Heart left ventricle (tissue), 16 donors: Measurements from ENCODE around the gene C1orf159. TPM values are rescaled to one million over a fixed set of nuclear protein-coding genes. Genes with fewer than 3 reads are reported as not detected.
"Not testable (repeated sequence)": the region's sequence is repeated elsewhere in the genome, so short reads cannot be mapped to it uniquely, and the experiment has no call there.

Source experiments
- ATAC-seq, 4 donors: fragments of 200-7000 bp; cut with Tn5 transposase; one replicate each; pipeline ENCODE4 v1.9.1; 2020 to 2022; ENCODE audit warnings: moderate library complexity in 4 of 4, mild to moderate bottlenecking in 3 of 4, moderate number of reproducible peaks in 1 of 4
- DNase-seq, 5 donors: peaks; one replicate each; pipeline ENCODE4 v3.0.0-alpha.2; 2020
- H3K27ac ChIP-seq, 12 donors: fragments of 200-600 bp; sonication (generic) in 4 of 12; one replicate each; pipeline versions ENCODE4 v1.5.0 to v1.8.0; 2016 to 2022; ENCODE audit warnings: mild to moderate bottlenecking in 2 of 12
- H3K27me3 ChIP-seq, 9 donors: fragments of 200-600 bp; sonication (generic) in 2 of 9; one replicate each; pipeline versions ENCODE4 v1.5.1 to v1.8.0; 2016 to 2022; ENCODE audit warnings: mild to moderate bottlenecking in 3 of 9
- H3K36me3 ChIP-seq, 9 donors: fragments of 200-600 bp; sonication (generic) in 2 of 9; one replicate each; pipeline versions ENCODE4 v1.5.0 to v1.8.0; 2018 to 2022; ENCODE audit warnings: mild to moderate bottlenecking in 2 of 9
- H3K4me1 ChIP-seq, 12 donors: fragments of 200-600 bp; sonication (generic) in 4 of 12; one replicate each; pipeline versions ENCODE4 v1.5.0 to v1.8.0; 2016 to 2022; ENCODE audit warnings: mild to moderate bottlenecking in 3 of 12
- H3K4me3 ChIP-seq, 12 donors: fragments of 200-600 bp; sonication (generic) in 4 of 12; one replicate each; pipeline versions ENCODE4 v1.5.0 to v1.8.0; 2017 to 2022; ENCODE audit warnings: mild to moderate bottlenecking in 9 of 12, moderate library complexity in 4 of 12
- H3K9me3 ChIP-seq, 12 donors: fragments of 200-600 bp; sonication (generic) in 4 of 12; one replicate each; pipeline versions ENCODE4 v1.5.0 to v1.8.0; 2016 to 2022; ENCODE audit warnings: mild to moderate bottlenecking in 1 of 12
- CTCF ChIP-seq, 12 donors: fragments of 200-600 bp; sonication (generic) in 4 of 12; IDR thresholded peaks; one replicate each; pipeline versions ENCODE4 v1.5.0 to v1.8.0; 2018 to 2022; ENCODE audit warnings: antibody characterized with exemption in 12 of 12, mild to moderate bottlenecking in 5 of 12
- POLR2A ChIP-seq, 2 donors: fragments of 450-650 bp; IDR thresholded peaks; one replicate each; pipeline ENCODE4 v1.6.1; 2017; ENCODE audit warnings: antibody characterized with exemption in 2 of 2, mild to moderate bottlenecking in 2 of 2, moderate library complexity in 2 of 2
- WGBS, 4 donors: extraction: QIAGEN DNeasy Blood & Tissue Kit in 2 of 4; methylation state at CpG; one replicate each; pipeline versions ENCODE4 v1.1.5 to v1.1.7; 2013 to 2018; 5-methylcytosine and 5-hydroxymethylcytosine counted together
- intact Hi-C, 10 donors: fragments of 100-400 bp; cut with DNase I; formaldehyde crosslinking; loops; one replicate each; pipeline versions ENCODE4 v1.11.1 to v1.14.2; 2022
- polyA plus RNA-seq, 2 donors: library from polyadenylated mRNA; stranded (reverse); fragments of 200-250 nt; gene quantifications; one replicate each; pipeline ENCODE4 v1.2.3, GENCODE V29; 2013
- total RNA-seq, 9 donors: library from RNA; depleted of rRNA in 2 of 9; stranded (reverse); fragments of >200 nt in 2 of 9; fragmentation: NEBNext Ultra II Directional in 3 of 9; extraction: Animal tissue kit (Norgen Biotek cat#: 25700) in 3 of 9; gene quantifications; one replicate each; pipeline versions ENCODE4 v1.1.0 to v1.2.4, GENCODE V29; 2016 to 2023
- donor health status: ischemic (EF 13 %, LVEDD 7.1; RV severe dilation, severe dysfunction).
- donor health status: healthy with polysubstance abuse.
- donor health status: DM: no; HTN: yes; CAD: no.
- donor health status: DM: no; HTN: no; CAD: no.
- donor health status: ischemic (EF 25% LVEDD 6.9; RV normal size, moderate dysfunction).
- donor health status: ischemic (EF 25% LVEDD 5.7; RV mildly dilated, moderate dysfunction).
- donor health status: healthy.
- donor health status: DM: yes; HTN: yes; CAD: no.
- donor health status: ischemic (EF 35%, LVEDD 5.7; RV mildly dilated, moderate dysfunction).
- donor health status: nonischemic (EF 11% LVEDD 7.7; RV severe dilation, severe dysfunction).
- donor health status: DM: yes; HTN: yes; CAD: no.
- donor health status: PGD.
- donor health status: ischemic (EF 29% LVEDD 5.4; RV normal size, mild dysfunction).
- donor health status: nonischemic (EF 23%, LVEDD 6.1; RV moderate dilation, normal function).

Gene C1orf159
- total and polyA plus RNA-seq, 11 donors: 3.7 to 7.2 (median 4.4) TPM

- peaks cover 0 to 9% (median 0%) of the 10 kb centered on the region in 12 donors for H3K9me3 ChIP-seq
- WGBS, 4 donors: 75 to 90% (median 82%) methylated on average over 4 of the region's 4 CpGs
- intact Hi-C loops: no loop called here
- no peak overlapping the region for H3K4me3 ChIP-seq
- DNase-seq (no peak), ATAC-seq (no peak)
- H3K4me1 ChIP-seq: no peaks in the 10 kb centered on the region
- H3K36me3 ChIP-seq: no peaks in the 10 kb centered on the region
- no peaks in the 10 kb centered on the region for H3K27me3 ChIP-seq
- TF ChIP-seq POLR2A (IDR thresholded peaks at IDR 0.05): no peak
- no peak overlapping the region for H3K27ac ChIP-seq
Observed at GRCh38 chr1:1099506-1100183, 16.2 kb downstream of the C1orf159 start.

- Histone ChIP-seq H3K9me3 (peaks cover 0 to 9% (median 0%) of the 10 kb centered on the region in 12 donors), H3K36me3 (no peaks in the 10 kb centered on the region), H3K27me3 (no peaks in the 10 kb centered on the region), H3K4me1 (no peaks in the 10 kb centered on the region), H3K27ac (no peak overlapping the region), H3K4me3 (no peak overlapping the region)
- DNase-seq (peak in 1 of 5 donors; percentile 2), ATAC-seq (no peak)
- WGBS, 4 donors: 84 to 96% (median 90%) methylated on average over 18 of the region's 18 CpGs
- TF ChIP-seq CTCF (IDR thresholded peaks at IDR 0.05) (no peak), POLR2A (IDR thresholded peaks at IDR 0.05) (no peak)
- intact Hi-C loops: no loop called here
Observed at GRCh38 chr1:1098681-1099421, 17.0 kb downstream of the C1orf159 start.

- peak in 1 of 5 donors; percentile 4 for DNase-seq
- H3K4me1 ChIP-seq, H3K27ac ChIP-seq, H3K36me3 ChIP-seq, intact Hi-C loops, H3K4me3 ChIP-seq, H3K27me3 ChIP-seq, ATAC-seq, H3K9me3 ChIP-seq: not testable (repeated sequence)
- 94 to 96% (median 95%) methylated on average over 5 of the region's 5 CpGs for WGBS, 4 donors
Observed at GRCh38 chr1:1096136-1096535, 19.8 kb downstream of the C1orf159 start.

- no peak overlapping the region for H3K27ac ChIP-seq
- H3K27me3 ChIP-seq: no peaks in the 10 kb centered on the region
- 96 to 98% (median 96%) methylated on average over 7 of the region's 7 CpGs for WGBS, 4 donors
- TF ChIP-seq CTCF (IDR thresholded peaks at IDR 0.05): no peak
- no peak for TF ChIP-seq POLR2A (IDR thresholded peaks at IDR 0.05)
- H3K36me3 ChIP-seq: no peaks in the 10 kb centered on the region
- no peak for ATAC-seq
- peaks cover 0 to 4% (median 0%) of the 10 kb centered on the region in 12 donors for H3K9me3 ChIP-seq
- H3K4me3 ChIP-seq: no peak overlapping the region
- no peak for DNase-seq
- no peaks in the 10 kb centered on the region for H3K4me1 ChIP-seq
- intact Hi-C loops: no loop called here
Observed at GRCh38 chr1:1094981-1095380, 20.9 kb downstream of the C1orf159 start.

- Histone ChIP-seq H3K4me3 (no peak overlapping the region), H3K9me3 (no peaks in the 10 kb centered on the region), H3K36me3 (no peaks in the 10 kb centered on the region), H3K27ac (no peak overlapping the region), H3K27me3 (no peaks in the 10 kb centered on the region), H3K4me1 (no peaks in the 10 kb centered on the region)
- no peak for TF ChIP-seq POLR2A (IDR thresholded peaks at IDR 0.05)
- TF ChIP-seq CTCF (IDR thresholded peaks at IDR 0.05): no peak
- intact Hi-C loops: no loop called here
- 78 to 93% (median 86%) methylated on average over 10 of the region's 10 CpGs for WGBS, 4 donors
- no peak for ATAC-seq
- DNase-seq: peak in 1 of 5 donors; percentile 16
Observed at GRCh38 chr1:1093610-1093943, 22.3 kb downstream of the C1orf159 start.
